HG03060 (cell line): Measurements from ENCODE around the gene FUNDC2.
A peak's percentile ranks its signal among the peaks of the same experiment; 100 is the strongest.

Experiments
- ATAC-seq: cut with Tn5 transposase; IDR thresholded peaks from one replicate; pipeline ENCODE4 v1.9.1; 2021; ENCODE audit warnings: low read depth, moderate number of reproducible peaks; ENCODE audit not compliant: unreplicated experiment

The FUNDC2 gene

DNA sequence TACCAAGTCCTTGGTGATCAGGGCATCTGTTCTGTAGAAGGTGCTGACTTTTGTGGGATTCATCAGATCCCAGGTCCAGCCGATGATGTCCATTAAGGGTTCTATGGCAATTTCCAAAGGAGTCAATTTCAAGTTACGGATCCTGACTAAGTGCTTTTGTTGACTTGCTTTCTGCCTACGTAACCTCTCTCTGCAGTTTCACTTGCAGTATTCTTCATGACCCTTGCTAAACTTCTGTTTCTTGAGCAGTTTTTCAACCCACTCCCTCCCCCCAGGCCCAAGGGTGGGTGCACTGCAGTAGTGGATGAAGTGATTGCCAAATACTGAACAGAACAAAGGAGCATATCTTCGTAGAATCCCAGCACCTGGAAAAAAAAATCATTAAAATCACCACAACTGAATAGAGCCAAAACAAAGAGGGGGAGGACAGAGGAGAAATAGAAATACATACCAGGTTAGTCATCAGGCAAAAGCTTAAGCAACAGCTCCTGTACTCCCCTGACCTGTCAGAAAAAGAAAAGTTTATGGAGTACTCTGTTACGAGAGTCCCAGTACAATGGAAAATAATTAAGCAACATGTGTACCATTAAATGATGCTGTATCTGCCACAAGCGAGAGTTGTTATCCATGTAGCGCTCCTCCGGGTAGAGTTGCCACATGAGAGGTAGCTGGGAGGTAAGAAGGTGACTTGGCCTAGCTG is 38.5 kb downstream of the FUNDC2 start:
- ATAC-seq = no peak

- no peak for ATAC-seq
Observed at GRCh38 chrX:155068165-155068564, 41.5 kb downstream of the FUNDC2 start.

GRCh38 chrX:155069414-155069813 is 42.8 kb downstream of the FUNDC2 start:
- no peak for ATAC-seq

GRCh38 chrX:155070038-155070437 is 43.4 kb downstream of the FUNDC2 start:
- no peak for ATAC-seq

- no peak for ATAC-seq
Observed at GRCh38 chrX:155070663-155070974, 44.0 kb downstream of the FUNDC2 start.

DNA sequence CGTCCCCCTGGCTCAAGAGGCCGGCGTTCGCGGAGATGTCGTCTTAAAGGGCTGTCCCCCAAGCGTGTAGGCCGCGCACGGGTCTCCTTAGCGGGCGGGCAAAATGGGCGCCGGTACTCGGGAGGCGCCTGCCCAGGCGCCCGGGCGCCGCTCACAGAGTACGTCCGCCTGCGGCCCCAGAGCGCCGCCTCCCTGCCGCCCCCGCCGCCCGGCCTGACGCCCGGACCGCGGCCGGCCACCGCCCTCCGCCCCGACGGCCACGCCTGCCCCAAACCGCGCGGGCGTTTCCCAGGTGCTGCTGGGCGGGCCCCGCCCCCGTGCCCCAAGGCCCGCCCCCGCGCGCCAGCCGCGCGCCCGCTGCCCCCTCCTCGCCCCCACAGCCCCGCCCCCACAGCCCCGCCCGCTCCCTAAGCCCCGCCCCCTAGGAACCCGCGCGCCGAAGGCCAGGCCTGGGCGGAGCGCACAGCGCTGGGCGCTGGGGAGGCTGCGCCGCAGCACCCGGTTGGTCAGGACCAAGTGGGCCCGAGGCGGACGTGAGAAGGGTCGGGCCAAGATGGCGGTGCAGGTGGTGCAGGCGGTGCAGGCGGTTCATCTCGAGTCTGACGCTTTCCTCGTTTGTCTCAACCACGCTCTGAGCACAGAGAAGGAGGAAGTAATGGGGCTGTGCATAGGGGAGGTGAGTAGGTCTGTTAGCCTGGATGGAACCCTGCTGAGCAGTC is 44.5 kb downstream of the FUNDC2 start, which contains the start of the genes BRCC3, CMC4 and MTCP1:
BRCC3 (plus strand) TSS at position 534 of the 719 bp plus-strand sequence; CDS start at position 554, 20 bp downstream.
CMC4 (minus strand) TSS at position 162 of the 719 bp plus-strand sequence. CDS start 7,113 bp downstream, outside the sequence.
MTCP1 (minus strand) TSS at position 162 of the 719 bp plus-strand sequence. CDS start 5,126 bp downstream, outside the sequence.
- ATAC-seq = peak; percentile 60

DNA sequence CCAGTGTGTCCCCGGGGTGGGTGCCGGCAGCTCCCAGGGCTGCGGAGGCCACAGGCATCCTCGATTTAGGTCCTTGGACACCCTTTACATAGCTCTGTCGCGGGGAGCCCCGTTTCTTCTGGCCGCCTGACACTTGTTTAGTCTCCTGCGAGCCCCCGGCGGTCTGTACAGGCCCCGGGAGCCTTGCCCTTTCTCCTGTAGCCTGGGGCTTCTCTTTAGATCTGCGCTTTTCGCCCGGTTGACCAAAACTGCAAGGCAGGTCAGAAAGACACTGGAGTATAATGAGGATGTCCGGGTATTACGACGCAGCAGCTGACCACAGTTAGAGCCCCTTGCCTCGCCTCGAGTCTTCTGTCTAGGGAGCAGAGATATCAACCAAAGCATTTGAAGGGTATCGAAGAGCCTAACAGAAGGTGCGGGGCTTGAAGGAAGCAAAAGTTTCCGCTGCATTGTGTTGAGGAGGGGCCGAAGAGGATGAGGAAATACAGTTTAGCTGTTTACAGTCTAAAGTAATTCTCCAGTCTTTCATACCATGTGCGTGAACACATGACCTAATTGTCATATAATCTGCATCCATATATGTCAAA is 45.1 kb downstream of the FUNDC2 start:
- peak; percentile 12 for ATAC-seq

- no peak for ATAC-seq
Observed at GRCh38 chrX:155086202-155086840, 59.7 kb downstream of the FUNDC2 start.

DNA sequence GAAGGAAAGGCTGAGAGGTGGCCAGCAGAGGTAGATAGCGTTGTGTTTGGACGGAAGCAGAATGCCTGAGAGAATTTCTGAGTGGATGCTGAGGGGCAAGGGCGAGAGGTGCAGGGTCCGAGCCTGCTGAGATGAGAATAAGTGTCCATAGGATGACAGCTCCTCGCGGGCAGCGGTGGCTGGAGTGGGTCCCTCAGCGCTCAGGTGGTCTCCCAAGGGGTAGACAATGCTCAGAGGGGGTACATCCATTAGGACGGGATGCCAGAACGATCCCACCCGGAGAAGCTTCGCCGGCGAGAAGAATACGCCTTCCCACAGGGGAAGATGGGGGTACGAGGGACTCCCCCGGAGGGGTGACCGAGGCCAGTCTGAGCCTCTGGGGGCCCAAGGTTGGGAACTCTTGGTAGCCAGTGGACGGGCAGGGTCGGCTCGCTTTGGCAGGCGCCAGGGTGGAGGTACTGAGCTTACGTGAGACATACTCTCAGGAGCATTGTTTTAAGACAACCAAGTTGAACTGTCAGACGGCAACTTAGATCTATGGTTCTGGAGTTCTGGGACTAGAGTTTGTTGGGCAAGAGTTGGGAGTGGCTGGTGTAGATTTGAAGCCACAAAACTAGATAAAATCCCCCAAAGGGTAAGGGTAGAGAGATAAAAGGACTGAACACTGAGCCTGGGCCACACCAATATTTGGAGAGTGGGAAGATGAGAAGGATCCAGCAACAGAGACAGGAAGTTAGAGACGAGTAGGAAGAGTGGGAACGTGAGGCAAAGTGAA is 60.5 kb downstream of the FUNDC2 start:
- ATAC-seq = no peak

DNA sequence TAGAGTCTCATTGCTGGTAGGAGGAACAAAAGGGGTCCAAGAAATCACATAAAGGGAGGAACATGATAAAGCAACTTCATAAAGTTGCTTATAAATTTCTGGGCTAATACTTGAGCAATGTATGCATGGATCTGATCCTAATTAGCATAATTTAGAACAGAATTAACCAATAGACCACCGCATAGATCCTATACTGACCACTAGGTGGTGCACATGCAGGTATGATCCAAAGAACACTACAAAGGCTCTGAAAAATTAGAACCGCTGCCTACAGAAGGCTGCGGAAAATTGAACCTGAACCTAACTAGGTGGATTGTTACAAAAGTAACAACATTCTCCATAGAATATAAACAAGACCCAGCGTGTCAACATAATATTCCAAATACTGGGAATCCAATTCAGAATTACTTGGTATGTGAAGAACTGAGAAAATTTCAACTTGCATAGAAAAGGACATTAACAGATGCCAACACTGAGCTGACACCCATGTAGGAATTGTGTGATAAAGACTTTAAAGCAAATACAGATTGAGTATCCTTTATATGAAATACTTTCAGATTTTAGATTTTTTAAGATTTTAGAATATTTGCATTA is 67.9 kb downstream of the FUNDC2 start:
- ATAC-seq = no peak

GRCh38 chrX:155105919-155106318 is 79.3 kb downstream of the FUNDC2 start:
- ATAC-seq = no peak

GRCh38 chrX:155108427-155108826 is 81.8 kb downstream of the FUNDC2 start:
- ATAC-seq = no peak
